Left cardiac atrium (tissue), 4 donors: ENCODE results near the gene PLEKHN1. TPM values are rescaled to one million over a fixed set of nuclear protein-coding genes. Genes with fewer than 3 reads are reported as not detected.

Source experiments
- ATAC-seq, 2 donors: fragments of 200-7000 bp; cut with Tn5 transposase; one replicate each; pipeline ENCODE4 v1.9.1; 2020; ENCODE audit warnings: mild to moderate bottlenecking in 2 of 2, moderate library complexity in 2 of 2
- DNase-seq: peaks from one replicate; pipeline ENCODE4 v3.0.0-alpha.2; 2020
- intact Hi-C, 2 donors: fragments of 100-400 bp; cut with DNase I; formaldehyde crosslinking; loops; one replicate each; pipeline versions ENCODE4 v1.14.1 to v1.15.1; 2022 to 2023
- total RNA-seq, 2 donors: library from RNA; stranded (reverse); fragmentation: NEBNext Ultra II Directional; extraction: Animal tissue kit (Norgen Biotek cat#: 25700); gene quantifications; one replicate each; pipeline ENCODE4 v1.2.1, GENCODE V29; 2021
- donor health status: DM: no; HTN: yes; CAD: no.
- donor health status: DM: no; HTN: yes; CAD: no; lungs with severe emphysema.
- donor health status: DM: yes; HTN: yes; CAD: no.
- donor health status: Dilated cardiomyopathy.

Gene PLEKHN1
- total RNA-seq, 2 donors from 2014 or later, result 0.38 to 0.50 TPM

- intact Hi-C loops, result no loop called here
- no peak for DNase-seq
- ATAC-seq, result no peak
Measured at GRCh38 chr1:954927-955326, 11.4 kb upstream of the PLEKHN1 start.

- no peak for DNase-seq
- intact Hi-C loops, result no loop called here
Measured at GRCh38 chr1:955474-955873, 10.8 kb upstream of the PLEKHN1 start.

GRCh38 chr1:956636-957035, 9.6 kb upstream of the PLEKHN1 start:
- ATAC-seq (no peak), DNase-seq (no peak)
- intact Hi-C loops, result no loop called here

More at GRCh38 chr1:955474-955873, 10.8 kb upstream of the PLEKHN1 start:
- ATAC-seq, result no peak

- ATAC-seq (peak; percentile 95 to 96), DNase-seq (peak; percentile 94)
- intact Hi-C loops, result no loop called here
Measured at GRCh38 chr1:958823-959730, 7.2 kb upstream of the PLEKHN1 start, which contains the start of gene NOC2L. NOC2L (minus strand) TSS chr1:959256; CDS start chr1:959240, 16 bp downstream.

GRCh38 chr1:959731-960362, 6.4 kb upstream of the PLEKHN1 start:
- DNase-seq (no peak), ATAC-seq (peak; percentile 4 to 17)
- intact Hi-C loops, result loop anchor here in 1 of 2 donors (2.0 kb wide), 1 partner anchor 53 kb away; no protein-coding TSS in a partner anchor

- intact Hi-C loops, result loop anchor here in 1 of 2 donors (2.0 kb wide), 1 partner anchor 54 kb away; no protein-coding TSS in a partner anchor
- DNase-seq (peak; percentile 84), ATAC-seq (peak; percentile 46 to 69)
Measured at GRCh38 chr1:960363-961131, 5.7 kb upstream of the PLEKHN1 start, which contains the start of gene KLHL17. KLHL17 (plus strand) TSS chr1:960584; CDS start chr1:960694, 110 bp downstream.

- ATAC-seq, result no peak
- intact Hi-C loops, result loop anchor here in 1 of 2 donors (2.0 kb wide), 1 partner anchor 54 kb away; no protein-coding TSS in a partner anchor
- no peak for DNase-seq
Measured at GRCh38 chr1:961132-961669, 5.1 kb upstream of the PLEKHN1 start.

- ATAC-seq (no peak), DNase-seq (no peak)
- intact Hi-C loops, result no loop called here
Measured at GRCh38 chr1:962381-963300, 3.6 kb upstream of the PLEKHN1 start.

GRCh38 chr1:963301-963651, 3.0 kb upstream of the PLEKHN1 start:
- DNase-seq, result no peak
- intact Hi-C loops, result no loop called here
- no peak for ATAC-seq

GRCh38 chr1:963746-964525, 2.3 kb upstream of the PLEKHN1 start:
- intact Hi-C loops, result no loop called here

GRCh38 chr1:964691-965525, 1.4 kb upstream of the PLEKHN1 start:
- intact Hi-C loops, result no loop called here
- DNase-seq, result peak; percentile 22
- no peak for ATAC-seq

More at GRCh38 chr1:963746-964525, 2.3 kb upstream of the PLEKHN1 start:
- DNase-seq (peak; percentile 23), ATAC-seq (no peak)

- intact Hi-C loops, result no loop called here
- DNase-seq (peak; percentile 25), ATAC-seq (no peak)
Measured at GRCh38 chr1:965526-966134, 652 bp upstream of the PLEKHN1 start.

- intact Hi-C loops, result no loop called here
- ATAC-seq, result peak; percentile 78 to 87
- DNase-seq, result peak; percentile 82
Measured at GRCh38 chr1:966704-967300, 520 bp downstream of the PLEKHN1 start.

GRCh38 chr1:967466-968343, 1.4 kb downstream of the PLEKHN1 start:
- no peak for DNase-seq
- intact Hi-C loops, result no loop called here
- ATAC-seq, result no peak
